ENCODE data around the gene PTPRD.

GRCh38 chr9:9504869-9505268 lies 1107.9 kb downstream of the PTPRD start:
- no peak for TF ChIP-seq ZNF26 (tag by site-specific recombination; IDR thresholded peaks at IDR 0.05)
- no peak for TF ChIP-seq ZSCAN23 (tag by site-specific recombination; IDR thresholded peaks at IDR 0.05)
- no peak for TF ChIP-seq YY1 (tag by site-specific recombination; IDR thresholded peaks at IDR 0.05)
- no peak for TF ChIP-seq CTCF (tag by site-specific recombination; IDR thresholded peaks at IDR 0.05)
- no peak for TF ChIP-seq ZIC2 (tag by site-specific recombination; IDR thresholded peaks at IDR 0.05)
- no peak for TF ChIP-seq TCF7L2 (IDR thresholded peaks at IDR 0.05; ENCODE audit: borderline replicate concordance, low read depth, low read length)
- no peak for TF ChIP-seq ZNF571 (tag by site-specific recombination; IDR thresholded peaks at IDR 0.05)
